ENCODE data around the gene CORO2A. TPM values are rescaled to one million over a fixed set of nuclear protein-coding genes. Genes with fewer than 3 reads are reported as not detected.

The CORO2A gene
- total and polyA plus RNA-seq, 2 of the 13 experiments (the other 11 are each of a cell fraction or from before 2014, with no cell fraction given), result 14.4 to 15.3 TPM

- TF ChIP-seq ZBTB21 (CRISPR knock-in tag; IDR thresholded peaks at IDR 0.05), result no peak; the same call in 1 of the 2 replicates
- no peak for TF ChIP-seq DNMT1 (CRISPR knock-in tag; IDR thresholded peaks at IDR 0.05)
- no peak for TF ChIP-seq ZNF737 (CRISPR knock-in tag; IDR thresholded peaks at IDR 0.05; ENCODE audit: borderline replicate concordance)
- TF ChIP-seq REL (CRISPR knock-in tag; conservative IDR thresholded peaks at IDR 0.05), result no peak
- 0 out of 2 replicates have a peak, but pooled peaks have one; percentile 28 for TF ChIP-seq POLR2G (IDR thresholded peaks at IDR 0.05; ENCODE audit: low read depth, low read length)
- TF ChIP-seq PRDM10 (CRISPR knock-in tag; IDR thresholded peaks at IDR 0.05; ENCODE audit: low read depth), result no peak
- no peak for TF ChIP-seq EEA1 (CRISPR knock-in tag; IDR thresholded peaks at IDR 0.05; ENCODE audit: borderline replicate concordance)
- TF ChIP-seq ZMAT3 (CRISPR knock-in tag; conservative IDR thresholded peaks at IDR 0.05), result no peak
- no peak for TF ChIP-seq TEAD2 (CRISPR knock-in tag; IDR thresholded peaks at IDR 0.05)
- TF ChIP-seq ZBTB20 (CRISPR knock-in tag; IDR thresholded peaks at IDR 0.05; ENCODE audit: borderline replicate concordance, low read depth), result no peak
- TF ChIP-seq ZBTB42 (CRISPR knock-in tag; IDR thresholded peaks at IDR 0.05), result no peak
- no peak for TF ChIP-seq KMT2B (CRISPR knock-in tag; IDR thresholded peaks at IDR 0.05)
- TF ChIP-seq RBM39 (IDR thresholded peaks at IDR 0.05; ENCODE audit: low read depth, low read length, poor library complexity, severe bottlenecking), result no peak
- TF ChIP-seq ZNF367 (CRISPR knock-in tag; IDR thresholded peaks at IDR 0.05; ENCODE audit: borderline replicate concordance), result no peak
- TF ChIP-seq JUNB (CRISPR knock-in tag; IDR thresholded peaks at IDR 0.05; ENCODE audit: borderline replicate concordance), result no peak
- TF ChIP-seq MNT (IDR thresholded peaks at IDR 0.05), result no peak
- no peak for TF ChIP-seq ZNF138 (CRISPR knock-in tag; IDR thresholded peaks at IDR 0.05; ENCODE audit: low read depth)
- TF ChIP-seq ZNF121 (CRISPR knock-in tag; IDR thresholded peaks at IDR 0.05), result no peak
- TF ChIP-seq TGIF2 (CRISPR knock-in tag; IDR thresholded peaks at IDR 0.05), result no peak
- TF ChIP-seq ZNF512 (CRISPR knock-in tag; IDR thresholded peaks at IDR 0.05), result no peak
- no peak for TF ChIP-seq KLF12 (CRISPR knock-in tag; IDR thresholded peaks at IDR 0.05; ENCODE audit: borderline replicate concordance)
- TF ChIP-seq FOXM1 (CRISPR knock-in tag; IDR thresholded peaks at IDR 0.05), result no peak
- no peak for TF ChIP-seq ZNF83 (CRISPR knock-in tag; IDR thresholded peaks at IDR 0.05; ENCODE audit: borderline replicate concordance)
- TF ChIP-seq PRPF4 (IDR thresholded peaks at IDR 0.05; ENCODE audit: low read depth, low read length, poor library complexity, severe bottlenecking), result no peak
- TF ChIP-seq PLRG1 (conservative IDR thresholded peaks at IDR 0.05), result no peak
Measured at GRCh38 chr9:98142182-98142907, 50.1 kb downstream of the CORO2A start (continued).

Data from HepG2 (cell line).